Chondrocyte (in vitro differentiated cells): Measurements from ENCODE around the gene ATXN1L. TPM values are rescaled to one million over a fixed set of nuclear protein-coding genes. Genes with fewer than 3 reads are reported as not detected.
"Not testable (repeated sequence)": the region's sequence is repeated elsewhere in the genome, so short reads cannot be mapped to it uniquely, and the experiment has no call there.

Experiments
- DNase-seq: peaks from one replicate; pipeline ENCODE4 v3.0.0; 2021; ENCODE audit warnings: mixed read lengths, low spot score
- H3K27ac Mint-ChIP-seq: one replicate; pipeline ENCODE4 v1.8.0; 2021; ENCODE audit warnings: mild to moderate bottlenecking, moderate library complexity, mixed read lengths; ENCODE audit not compliant: unreplicated experiment
- H3K27me3 Mint-ChIP-seq: 2 replicates; pipeline ENCODE4 v1.8.0; 2021; ENCODE audit warnings: low read depth, mixed read lengths
- H3K36me3 Mint-ChIP-seq: 2 replicates; pipeline ENCODE4 v1.8.0; 2021; ENCODE audit warnings: low read depth, mixed read lengths
- H3K4me1 Mint-ChIP-seq: 2 replicates; pipeline ENCODE4 v1.8.0; 2021; ENCODE audit warnings: low read depth, mild to moderate bottlenecking, mixed read lengths
- H3K4me3 Mint-ChIP-seq: one replicate; pipeline ENCODE4 v1.8.0; 2021; ENCODE audit warnings: mild to moderate bottlenecking, moderate library complexity, mixed read lengths; ENCODE audit not compliant: unreplicated experiment
- H3K9me3 Mint-ChIP-seq: 2 replicates; pipeline ENCODE4 v1.8.0; 2021; ENCODE audit warnings: low read depth, mixed read lengths
- CTCF ChIP-seq: fragments of 200-600 bp; sonication (generic); IDR thresholded peaks from 2 replicates; pipeline ENCODE4 v1.5.0; 2021; ENCODE audit warnings: antibody characterized with exemption, mild to moderate bottlenecking, moderate library complexity
- total RNA-seq: library from RNA; stranded (reverse); gene quantifications from 3 replicates; pipeline ENCODE4 v1.2.1, GENCODE V29; 2021

The ATXN1L gene
- total RNA-seq, 1 donor from 2014 or later = 29.4 TPM

GRCh38 chr16:71808593-71809459, 37.0 kb upstream of the ATXN1L start, which contains the start of gene AP1G1:
TSS of gene AP1G1 (minus strand) at chr16:71808834. CDS start at chr16:71789479, 19,355 bp downstream.
- peak; percentile 97 for DNase-seq
- peak; percentile 3 for TF ChIP-seq CTCF
- peak within 1 kb of the TSS; percentile 100 for H3K27ac Mint-ChIP-seq

GRCh38 chr16:71810155-71810530, 35.6 kb upstream of the ATXN1L start:
- not testable (repeated sequence) for H3K9me3 Mint-ChIP-seq, H3K27me3 Mint-ChIP-seq, H3K4me3 Mint-ChIP-seq, DNase-seq, H3K36me3 Mint-ChIP-seq
- Mint-ChIP-seq H3K4me1 (peaks cover 30% of the 10 kb centered on the region), H3K27ac (peak overlapping the region; percentile 8)

More at GRCh38 chr16:71808593-71809459, 37.0 kb upstream of the ATXN1L start, which contains the start of gene AP1G1:
- Mint-ChIP-seq H3K4me3 (peak within 1 kb of the TSS; percentile 98), H3K9me3 (no peaks in the 10 kb centered on the region), H3K36me3 (peaks cover 1% of the 10 kb centered on the region), H3K27me3 (no peaks in the 10 kb centered on the region), H3K4me1 (peaks cover 34% of the 10 kb centered on the region)

GRCh38 chr16:71811261-71811803, 34.4 kb upstream of the ATXN1L start:
- Mint-ChIP-seq H3K27me3 (no peaks in the 10 kb centered on the region), H3K4me1 (peaks cover 35% of the 10 kb centered on the region), H3K36me3 (peaks cover 1% of the 10 kb centered on the region), H3K9me3 (no peaks in the 10 kb centered on the region), H3K4me3 (no peak overlapping the region), H3K27ac (no peak overlapping the region)
- DNase-seq = no peak
- TF ChIP-seq CTCF = no peak

GRCh38 chr16:71817155-71817500, 28.6 kb upstream of the ATXN1L start:
- H3K9me3 Mint-ChIP-seq, H3K27me3 Mint-ChIP-seq, H3K36me3 Mint-ChIP-seq, DNase-seq: not testable (repeated sequence)
- Mint-ChIP-seq H3K27ac (peak overlapping the region; percentile 98), H3K4me1 (peaks cover 32% of the 10 kb centered on the region), H3K4me3 (peak overlapping the region; percentile 58)

- no peak for DNase-seq
- Mint-ChIP-seq H3K4me1 (no peaks in the 10 kb centered on the region), H3K36me3 (peaks cover 5% of the 10 kb centered on the region), H3K4me3 (no peak overlapping the region), H3K27me3 (no peaks in the 10 kb centered on the region), H3K9me3 (no peaks in the 10 kb centered on the region), H3K27ac (no peak overlapping the region)
- no peak for TF ChIP-seq CTCF
Observed at GRCh38 chr16:71826533-71827017, 19.2 kb upstream of the ATXN1L start.

GRCh38 chr16:71830359-71830758, 15.4 kb upstream of the ATXN1L start:
- Mint-ChIP-seq H3K36me3 (peaks cover 5% of the 10 kb centered on the region), H3K27ac (no peak overlapping the region), H3K4me3 (no peak overlapping the region), H3K4me1 (no peaks in the 10 kb centered on the region), H3K27me3 (no peaks in the 10 kb centered on the region), H3K9me3 (no peaks in the 10 kb centered on the region)
- no peak for DNase-seq
- TF ChIP-seq CTCF = no peak

- not testable (repeated sequence) for DNase-seq, H3K27me3 Mint-ChIP-seq, H3K4me3 Mint-ChIP-seq, H3K27ac Mint-ChIP-seq, H3K9me3 Mint-ChIP-seq, H3K36me3 Mint-ChIP-seq, H3K4me1 Mint-ChIP-seq
Observed at GRCh38 chr16:71831698-71832097, 14.1 kb upstream of the ATXN1L start.

- H3K27ac Mint-ChIP-seq, H3K36me3 Mint-ChIP-seq, H3K4me1 Mint-ChIP-seq, DNase-seq, H3K27me3 Mint-ChIP-seq, H3K9me3 Mint-ChIP-seq, H3K4me3 Mint-ChIP-seq: not testable (repeated sequence)
Observed at GRCh38 chr16:71832112-71832511, 13.7 kb upstream of the ATXN1L start.
